NCI-H1930 (cell line): ENCODE measurements around the gene ZNF662.

Experiments
- DNase-seq, 2 experiments: peaks; one replicate each; lab custom pipeline; 2025; lab: John Stamatoyannopoulos, UW

The ZNF662 gene

DNA sequence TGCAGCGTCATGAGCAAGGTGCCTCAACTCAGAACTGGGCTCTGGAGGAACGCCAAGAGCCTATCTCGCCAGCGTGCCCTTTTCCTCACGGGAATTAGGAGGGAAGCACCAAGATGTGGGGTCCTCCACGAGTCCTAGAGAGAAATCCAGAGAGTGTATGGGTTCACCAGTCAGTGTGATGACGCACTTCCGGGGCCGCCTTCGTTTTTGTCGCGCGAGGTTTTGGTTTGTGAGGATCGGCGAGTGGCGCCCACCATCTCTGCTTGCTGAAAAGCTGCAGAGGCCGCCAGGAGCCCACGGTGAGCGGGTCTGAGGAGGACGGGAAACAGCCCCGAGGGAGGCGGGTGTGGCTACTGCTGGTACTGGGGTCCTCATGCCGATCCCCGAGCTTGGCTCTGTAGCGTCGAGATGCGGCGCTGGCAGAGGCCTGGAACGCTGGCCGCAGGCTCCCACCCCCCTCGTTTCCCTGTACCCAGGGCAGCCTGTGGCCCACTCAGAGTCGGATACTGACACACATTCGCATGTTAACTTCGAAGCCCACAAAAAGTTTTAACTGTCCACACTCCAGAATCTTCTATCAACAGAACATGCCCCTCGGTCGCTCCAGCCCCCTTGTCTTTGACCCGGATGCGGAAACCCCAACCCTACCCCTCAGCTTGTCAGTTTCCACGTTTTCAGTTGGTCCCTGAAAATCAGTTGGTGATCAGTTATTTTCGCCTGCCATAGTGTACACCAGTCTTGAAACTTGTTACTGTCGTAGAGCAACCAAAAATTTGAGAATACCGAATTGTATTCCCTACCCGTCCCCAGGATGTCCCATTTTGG is 30.4 kb downstream of the ZNF662 start:
- DNase-seq: no peak

DNA sequence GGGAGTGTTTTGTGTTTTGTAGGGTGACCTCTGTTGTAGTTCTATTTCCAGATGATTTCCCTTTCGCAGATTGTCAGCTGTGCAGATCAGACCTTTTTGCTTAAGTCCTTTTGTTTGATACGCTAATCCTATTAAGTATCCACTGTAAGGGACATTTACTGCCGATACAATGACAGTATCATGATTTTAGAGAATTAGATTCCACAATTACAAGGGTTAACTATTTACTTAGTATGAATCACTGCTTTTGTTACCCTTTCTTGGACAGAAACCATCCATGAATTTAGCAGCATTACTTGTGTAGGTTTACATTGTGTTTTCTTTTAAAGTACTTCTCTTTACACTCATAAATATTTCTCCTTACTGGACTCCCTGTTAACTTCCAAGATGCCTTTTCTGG is 31.4 kb downstream of the ZNF662 start:
- no peak for DNase-seq

DNA sequence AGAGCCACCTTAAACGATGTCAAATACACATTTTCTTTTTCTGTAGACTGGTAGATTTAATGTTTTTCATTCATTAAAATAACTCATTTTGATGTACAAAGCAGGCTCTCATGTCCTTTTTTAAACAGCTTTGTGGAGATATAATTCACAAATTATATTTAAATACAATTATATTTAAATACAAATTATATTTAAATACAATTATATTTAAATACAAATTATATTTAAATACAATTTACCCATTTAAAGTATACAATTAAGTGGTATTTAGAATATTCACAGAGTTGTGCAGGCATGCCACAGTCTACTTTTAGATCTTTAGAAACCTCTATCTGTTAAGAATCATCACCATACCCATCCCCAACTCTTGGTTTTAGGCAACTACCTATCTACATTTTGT is 36.8 kb downstream of the ZNF662 start:
- no peak for DNase-seq

- DNase-seq: no peak
Measured at GRCh38 chr3:42946050-42946449, 40.1 kb downstream of the ZNF662 start.

DNA sequence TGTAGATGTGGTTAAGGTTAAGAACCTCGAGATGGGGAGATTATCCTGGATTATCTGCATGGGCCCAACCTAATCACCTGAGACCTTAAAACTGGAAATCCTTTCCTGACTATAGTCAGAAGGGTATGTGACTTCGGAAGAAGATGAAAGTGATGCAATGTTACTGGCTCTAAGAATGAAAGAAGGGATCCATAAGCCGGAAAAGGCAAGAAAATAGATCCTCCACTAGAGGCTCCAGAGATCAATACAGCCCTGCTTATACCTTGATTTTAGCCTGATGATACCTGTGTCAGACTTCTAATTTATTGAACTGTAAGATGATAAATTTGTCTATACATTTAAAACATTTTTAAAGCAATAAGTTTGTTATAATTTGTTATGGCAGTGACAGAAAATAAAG is 51.6 kb downstream of the ZNF662 start:
- DNase-seq: no peak

- no peak for DNase-seq
Measured at GRCh38 chr3:42960282-42960681, 54.3 kb downstream of the ZNF662 start.

DNA sequence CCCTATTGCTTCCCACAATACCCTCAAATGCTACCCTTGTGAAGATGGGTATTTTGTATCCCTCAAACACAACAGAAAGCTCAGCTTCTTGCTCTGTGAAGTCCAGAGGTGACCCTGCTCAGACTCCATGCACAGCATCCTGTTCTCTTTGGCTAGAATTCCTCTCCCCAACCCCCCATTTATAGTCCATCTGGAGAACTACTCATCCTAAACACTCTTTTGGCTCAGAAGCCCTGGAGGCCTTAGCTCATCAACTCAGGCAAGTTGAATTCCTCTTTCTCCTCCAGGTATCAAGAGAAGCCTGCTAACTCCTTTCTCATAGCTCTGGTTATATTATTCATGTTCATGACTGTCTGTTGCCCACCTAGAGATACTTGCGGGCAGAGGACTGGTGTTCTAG is 54.8 kb downstream of the ZNF662 start:
- no peak for DNase-seq

DNA sequence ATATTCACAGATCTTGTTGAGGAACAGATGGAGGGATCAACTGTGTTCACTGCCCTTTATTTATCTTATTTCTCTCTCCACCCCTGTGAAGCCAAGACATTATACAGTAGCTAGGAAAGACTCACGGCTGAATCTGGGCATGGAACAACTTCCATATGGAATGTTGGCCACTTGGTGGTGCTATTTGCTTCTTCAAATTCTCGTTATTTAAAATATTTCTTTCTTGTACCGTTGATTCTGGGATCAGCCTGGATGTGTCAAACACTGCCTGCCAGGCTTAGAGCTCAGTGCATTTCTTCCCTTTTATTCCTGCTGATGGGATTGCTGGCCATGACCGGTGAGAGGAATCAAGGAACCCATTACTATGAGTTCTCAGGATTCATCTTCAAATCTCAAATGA is 55.7 kb downstream of the ZNF662 start:
- peak in 1 of 2 experiments; percentile 10 for DNase-seq

DNA sequence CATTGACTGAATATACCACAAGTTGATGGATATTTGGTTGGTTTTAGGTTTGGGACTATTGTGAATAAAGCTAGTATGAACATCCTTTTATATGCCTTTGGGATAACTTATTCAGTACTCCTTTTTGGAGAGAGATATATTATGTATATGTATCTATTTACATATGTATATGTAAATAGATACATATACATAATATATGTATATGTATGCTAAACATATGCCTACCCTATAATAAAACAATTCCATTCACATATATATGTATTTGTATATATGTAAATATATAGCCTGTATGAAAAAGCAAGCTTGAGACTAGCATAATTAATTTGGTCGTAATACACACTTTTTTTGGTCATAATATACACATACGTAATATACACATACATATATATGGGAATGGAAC is 57.3 kb downstream of the ZNF662 start:
- DNase-seq: no peak

DNA sequence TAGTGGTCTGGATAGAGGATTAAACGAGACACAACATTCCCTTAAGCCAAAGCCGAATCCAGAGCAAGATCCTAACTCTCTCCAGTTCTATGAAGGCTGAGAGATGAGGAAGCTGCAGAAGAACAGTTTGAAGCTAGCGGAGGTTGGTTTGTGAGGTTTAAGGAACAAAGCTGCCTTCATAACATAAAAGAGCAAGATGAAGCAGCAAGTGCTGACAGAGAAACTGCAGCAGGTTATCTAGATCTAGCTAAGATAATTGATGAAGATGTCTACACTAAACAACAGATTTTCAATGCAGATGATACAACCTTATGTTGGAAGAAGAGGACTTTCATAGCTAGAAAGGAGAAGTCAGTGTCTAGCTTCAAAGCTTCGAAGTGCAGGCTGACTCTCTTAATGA is 58.3 kb downstream of the ZNF662 start:
- DNase-seq: no peak
